ENCODE measurements around the gene FILIP1L. TPM values are rescaled to one million over a fixed set of nuclear protein-coding genes. Genes with fewer than 3 reads are reported as not detected.
A peak's percentile ranks its signal among the peaks of the same experiment; 100 is the strongest.

Gene FILIP1L
- total RNA-seq, 4 donors from 2014 or later: 113 to 149 (median 122) TPM

DNA sequence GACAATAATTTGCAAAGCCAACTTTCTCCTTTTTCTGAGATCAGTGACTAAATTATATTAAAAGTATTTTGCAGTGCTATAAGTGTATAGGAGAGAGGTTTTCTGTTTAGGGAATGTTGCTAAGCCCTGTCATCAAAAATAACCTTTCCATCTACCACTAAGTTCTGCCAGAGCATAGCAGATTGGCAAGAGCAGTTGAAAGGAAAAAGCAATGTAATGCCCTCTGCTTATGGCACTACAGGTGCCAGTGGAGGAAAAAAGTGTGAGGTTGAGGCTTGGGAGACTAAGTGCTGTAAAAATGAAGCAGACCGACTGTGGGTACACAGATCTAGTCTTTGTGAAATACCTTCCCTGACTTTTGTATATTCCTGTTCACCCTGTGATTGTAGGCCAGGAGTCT, 11.5 kb downstream of the FILIP1L start:
- no peak for ATAC-seq
- Histone ChIP-seq H3K36me3 (no peaks in the 10 kb centered on the region), H3K27me3 (no peaks in the 10 kb centered on the region), H3K27ac (peak overlapping the region in 3 of 4 donors; percentile 42 to 65 (median 58)), H3K4me3 (no peak overlapping the region), H3K4me1 (peaks cover 31 to 76% (median 41%) of the 10 kb centered on the region in 3 donors), H3K9me3 (no peaks in the 10 kb centered on the region)
- WGBS, 2 donors (ENCODE audit: low coverage in 1 of 2): 33% methylated on average over 1 of the region's 1 CpG
- TF ChIP-seq POLR2AphosphoS5 (IDR thresholded peaks at IDR 0.05) (no peak), EP300 (IDR thresholded peaks at IDR 0.05) (no peak), POLR2A (IDR thresholded peaks at IDR 0.05) (no peak)
- TF ChIP-seq, protein P1, sequence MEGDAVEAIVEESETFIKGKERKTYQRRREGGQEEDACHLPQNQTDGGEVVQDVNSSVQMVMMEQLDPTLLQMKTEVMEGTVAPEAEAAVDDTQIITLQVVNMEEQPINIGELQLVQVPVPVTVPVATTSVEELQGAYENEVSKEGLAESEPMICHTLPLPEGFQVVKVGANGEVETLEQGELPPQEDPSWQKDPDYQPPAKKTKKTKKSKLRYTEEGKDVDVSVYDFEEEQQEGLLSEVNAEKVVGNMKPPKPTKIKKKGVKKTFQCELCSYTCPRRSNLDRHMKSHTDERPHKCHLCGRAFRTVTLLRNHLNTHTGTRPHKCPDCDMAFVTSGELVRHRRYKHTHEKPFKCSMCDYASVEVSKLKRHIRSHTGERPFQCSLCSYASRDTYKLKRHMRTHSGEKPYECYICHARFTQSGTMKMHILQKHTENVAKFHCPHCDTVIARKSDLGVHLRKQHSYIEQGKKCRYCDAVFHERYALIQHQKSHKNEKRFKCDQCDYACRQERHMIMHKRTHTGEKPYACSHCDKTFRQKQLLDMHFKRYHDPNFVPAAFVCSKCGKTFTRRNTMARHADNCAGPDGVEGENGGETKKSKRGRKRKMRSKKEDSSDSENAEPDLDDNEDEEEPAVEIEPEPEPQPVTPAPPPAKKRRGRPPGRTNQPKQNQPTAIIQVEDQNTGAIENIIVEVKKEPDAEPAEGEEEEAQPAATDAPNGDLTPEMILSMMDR (IDR thresholded peaks at IDR 0.05): no peak

DNA sequence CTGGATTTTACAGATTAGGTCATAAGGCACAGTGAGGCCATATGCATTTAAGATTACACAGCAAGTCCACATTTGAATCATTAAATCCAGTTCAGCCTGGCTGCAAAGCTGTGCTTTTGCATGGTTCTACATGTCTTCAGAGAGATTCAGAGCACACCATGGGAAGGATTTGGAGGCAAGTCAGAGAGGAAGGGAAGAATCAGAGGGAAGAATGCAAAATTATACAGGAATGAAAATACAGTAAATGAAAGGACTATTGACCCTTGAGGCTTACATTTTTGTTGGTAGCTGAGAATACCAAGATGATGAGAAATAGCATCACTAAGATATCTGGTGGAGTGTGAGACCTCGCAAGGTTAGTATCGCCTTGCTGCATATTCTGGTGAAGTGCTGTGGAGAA, 13.9 kb downstream of the FILIP1L start:
- Histone ChIP-seq H3K9me3 (no peaks in the 10 kb centered on the region), H3K4me3 (no peak overlapping the region), H3K27me3 (no peaks in the 10 kb centered on the region), H3K27ac (no peak overlapping the region), H3K4me1 (peaks cover 18 to 63% (median 23%) of the 10 kb centered on the region in 3 donors), H3K36me3 (no peaks in the 10 kb centered on the region)
- WGBS, 2 donors (ENCODE audit: low coverage in 1 of 2): 84 to 92% methylated on average over 2 of the region's 2 CpGs
- TF ChIP-seq EP300 (IDR thresholded peaks at IDR 0.05) (no peak), POLR2A (IDR thresholded peaks at IDR 0.05) (no peak), POLR2AphosphoS5 (IDR thresholded peaks at IDR 0.05) (no peak)
- TF ChIP-seq, protein P1 (IDR thresholded peaks at IDR 0.05): no peak
- ATAC-seq: no peak

DNA sequence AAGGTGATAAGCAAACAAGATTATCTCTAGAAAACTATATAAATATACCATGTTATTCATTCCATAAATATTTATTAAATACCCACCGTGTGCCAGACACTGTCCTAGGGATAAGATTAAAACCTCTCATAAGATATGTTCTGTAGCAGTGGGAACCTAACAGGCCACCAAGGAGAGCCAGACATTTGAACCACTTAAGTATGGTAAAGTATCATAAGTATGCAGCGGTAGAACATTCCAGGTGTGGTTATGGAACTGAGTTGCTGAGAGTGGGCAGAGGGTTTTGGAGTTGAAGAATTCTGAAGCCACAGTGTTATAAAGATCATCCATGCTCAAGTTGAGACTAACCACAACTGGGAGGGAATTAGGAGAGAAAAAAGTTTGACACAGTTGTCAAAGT, 14.7 kb downstream of the FILIP1L start:
- Histone ChIP-seq H3K4me3 (no peak overlapping the region), H3K9me3 (no peaks in the 10 kb centered on the region), H3K36me3 (no peaks in the 10 kb centered on the region), H3K4me1 (peaks cover 15 to 55% (median 15%) of the 10 kb centered on the region in 3 donors), H3K27me3 (no peaks in the 10 kb centered on the region), H3K27ac (peak overlapping the region; percentile 15 to 71 (median 20))
- WGBS, 2 donors (ENCODE audit: low coverage in 1 of 2): 67 to 73% methylated on average over 2 of the region's 2 CpGs
- TF ChIP-seq EP300 (IDR thresholded peaks at IDR 0.05) (no peak), POLR2A (IDR thresholded peaks at IDR 0.05) (no peak), POLR2AphosphoS5 (IDR thresholded peaks at IDR 0.05) (no peak)
- TF ChIP-seq, protein P1 (IDR thresholded peaks at IDR 0.05): no peak
- no peak for ATAC-seq

DNA sequence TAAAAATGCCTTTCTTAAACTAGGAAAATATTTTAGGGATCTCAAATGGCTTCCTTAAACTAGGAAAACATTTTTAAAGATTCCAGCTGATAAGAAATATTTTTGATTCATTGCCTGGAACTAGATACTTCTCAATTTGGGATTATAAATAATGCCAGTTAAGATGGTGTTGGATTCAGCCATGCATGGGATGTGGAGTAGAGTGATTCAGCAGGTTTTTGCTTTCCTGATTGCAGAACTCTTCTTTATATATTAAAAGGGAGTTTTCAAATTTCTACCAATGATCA, 15.6 kb downstream of the FILIP1L start:
- H3K27ac ChIP-seq: peak overlapping the region; percentile 28 to 71 (median 48)
- TF ChIP-seq POLR2A (IDR thresholded peaks at IDR 0.05) (no peak), POLR2AphosphoS5 (IDR thresholded peaks at IDR 0.05) (no peak), EP300 (IDR thresholded peaks at IDR 0.05) (no peak)
- TF ChIP-seq, protein P1 (IDR thresholded peaks at IDR 0.05): no peak
- peaks cover 12 to 46% (median 15%) of the 10 kb centered on the region in 3 donors for H3K4me1 ChIP-seq
- no peak overlapping the region for H3K4me3 ChIP-seq
- H3K27me3 ChIP-seq: no peaks in the 10 kb centered on the region
- ATAC-seq: no peak
- no peaks in the 10 kb centered on the region for H3K9me3 ChIP-seq
- H3K36me3 ChIP-seq: no peaks in the 10 kb centered on the region

DNA sequence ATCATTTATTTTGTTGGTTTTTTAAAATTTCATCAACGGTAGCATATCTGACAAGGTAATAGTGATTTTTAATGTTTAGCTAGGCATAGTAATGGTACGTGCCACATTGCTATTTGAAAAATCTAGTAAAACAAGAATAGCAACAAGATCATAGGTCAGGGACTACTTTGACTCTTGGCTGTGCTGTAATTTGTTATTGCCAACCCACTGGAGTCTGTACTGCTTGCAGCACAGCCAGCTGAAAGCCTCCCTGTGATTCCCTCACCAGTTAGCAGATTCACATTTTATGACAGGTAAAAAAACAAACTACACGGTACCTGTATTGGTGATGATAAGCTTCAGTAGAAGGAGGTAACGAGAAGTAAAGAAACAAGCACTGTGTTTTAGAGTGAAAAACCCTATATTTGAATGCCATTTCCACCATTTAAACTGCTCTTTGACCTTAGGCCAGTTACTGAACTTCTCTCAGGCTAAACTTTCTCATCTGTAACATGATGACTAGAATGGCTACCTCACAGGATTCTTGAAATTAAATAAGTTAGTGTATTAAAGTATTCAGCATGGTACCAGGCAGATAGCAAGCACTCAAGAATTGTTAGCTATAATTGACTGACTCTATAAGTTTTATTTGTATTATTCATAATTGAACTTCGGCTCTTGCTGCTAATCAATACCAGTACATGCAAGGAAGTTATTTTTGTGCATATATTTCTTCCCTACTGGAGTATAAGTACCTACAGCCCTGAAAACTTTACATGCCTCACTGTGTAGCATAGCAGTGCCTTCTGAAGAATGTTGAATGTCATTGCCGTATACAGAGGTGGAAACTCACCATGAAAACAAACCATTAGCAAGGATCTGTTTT, 16.1 kb downstream of the FILIP1L start:
- TF ChIP-seq EP300 (IDR thresholded peaks at IDR 0.05) (no peak), POLR2A (IDR thresholded peaks at IDR 0.05) (no peak), POLR2AphosphoS5 (IDR thresholded peaks at IDR 0.05) (no peak)
- TF ChIP-seq, protein P1 (IDR thresholded peaks at IDR 0.05): no peak
- peak; percentile 34 for ATAC-seq
- Histone ChIP-seq H3K27ac (peak overlapping the region; percentile 28 to 71 (median 48)), H3K36me3 (no peaks in the 10 kb centered on the region), H3K4me3 (no peak overlapping the region), H3K4me1 (peaks cover 12 to 40% (median 15%) of the 10 kb centered on the region in 3 donors), H3K27me3 (no peaks in the 10 kb centered on the region), H3K9me3 (no peaks in the 10 kb centered on the region)
- WGBS, 2 donors (ENCODE audit: low coverage in 1 of 2): 49 to 55% methylated on average over 5 to 6 of the region's 6 CpGs
